Measurements from ENCODE around the gene BMP2. TPM values are rescaled to one million over a fixed set of nuclear protein-coding genes. Genes with fewer than 3 reads are reported as not detected.

The BMP2 gene
- total and polyA plus RNA-seq, 2 experiments from 2014 or later, result 0.73 to 1.0 TPM

DNA sequence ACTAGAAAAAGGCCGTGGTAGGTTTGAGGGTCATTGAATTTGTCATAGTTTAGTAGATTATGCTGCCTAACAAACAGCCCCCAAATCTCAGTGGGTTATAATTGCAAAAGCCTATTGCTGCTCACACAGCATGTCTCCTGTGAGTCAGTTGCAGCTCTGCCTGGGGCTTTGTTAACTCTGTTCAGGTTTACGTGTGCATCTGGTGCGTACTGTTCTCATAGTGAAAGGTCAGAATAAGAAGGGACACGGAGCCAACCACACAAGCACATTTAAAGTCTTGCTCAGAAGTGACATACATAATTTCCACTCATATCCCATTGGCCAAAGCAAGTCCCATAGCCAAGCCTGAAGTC lies 48.1 kb upstream of the BMP2 start:
- Histone ChIP-seq H3K79me2 (replicated peaks; ENCODE audit: insufficient read depth) (no peaks in the 10 kb centered on the region), H3K27ac (ENCODE audit: low read depth) (no peak overlapping the region), H3K4me3 (no peak overlapping the region), H3F3A (replicated peaks; ENCODE audit: low read depth) (no peaks in the 10 kb centered on the region), H3K36me3 (ENCODE audit: insufficient read depth) (no peaks in the 10 kb centered on the region), H3K4me2 (no peak overlapping the region), H3K27me3 (ENCODE audit: insufficient read depth) (no peaks in the 10 kb centered on the region), H3K4me1 (ENCODE audit: insufficient read depth) (no peaks in the 10 kb centered on the region), H2AFZ (no peak overlapping the region), H4K20me1 (replicated peaks; ENCODE audit: insufficient read depth) (no peaks in the 10 kb centered on the region), H3K9me2 (ENCODE audit: insufficient read depth) (peaks cover 7% of the 10 kb centered on the region; the same call in 1 of the 2 replicates)
- peaks cover 5% of the 10 kb centered on the region; the same call in 2 of the 3 replicates for H3K4me1 Mint-ChIP-seq
- no peak for TF ChIP-seq NANOG (IDR thresholded peaks at IDR 0.05; ENCODE audit: borderline replicate concordance)
- TF ChIP-seq, protein P1, sequence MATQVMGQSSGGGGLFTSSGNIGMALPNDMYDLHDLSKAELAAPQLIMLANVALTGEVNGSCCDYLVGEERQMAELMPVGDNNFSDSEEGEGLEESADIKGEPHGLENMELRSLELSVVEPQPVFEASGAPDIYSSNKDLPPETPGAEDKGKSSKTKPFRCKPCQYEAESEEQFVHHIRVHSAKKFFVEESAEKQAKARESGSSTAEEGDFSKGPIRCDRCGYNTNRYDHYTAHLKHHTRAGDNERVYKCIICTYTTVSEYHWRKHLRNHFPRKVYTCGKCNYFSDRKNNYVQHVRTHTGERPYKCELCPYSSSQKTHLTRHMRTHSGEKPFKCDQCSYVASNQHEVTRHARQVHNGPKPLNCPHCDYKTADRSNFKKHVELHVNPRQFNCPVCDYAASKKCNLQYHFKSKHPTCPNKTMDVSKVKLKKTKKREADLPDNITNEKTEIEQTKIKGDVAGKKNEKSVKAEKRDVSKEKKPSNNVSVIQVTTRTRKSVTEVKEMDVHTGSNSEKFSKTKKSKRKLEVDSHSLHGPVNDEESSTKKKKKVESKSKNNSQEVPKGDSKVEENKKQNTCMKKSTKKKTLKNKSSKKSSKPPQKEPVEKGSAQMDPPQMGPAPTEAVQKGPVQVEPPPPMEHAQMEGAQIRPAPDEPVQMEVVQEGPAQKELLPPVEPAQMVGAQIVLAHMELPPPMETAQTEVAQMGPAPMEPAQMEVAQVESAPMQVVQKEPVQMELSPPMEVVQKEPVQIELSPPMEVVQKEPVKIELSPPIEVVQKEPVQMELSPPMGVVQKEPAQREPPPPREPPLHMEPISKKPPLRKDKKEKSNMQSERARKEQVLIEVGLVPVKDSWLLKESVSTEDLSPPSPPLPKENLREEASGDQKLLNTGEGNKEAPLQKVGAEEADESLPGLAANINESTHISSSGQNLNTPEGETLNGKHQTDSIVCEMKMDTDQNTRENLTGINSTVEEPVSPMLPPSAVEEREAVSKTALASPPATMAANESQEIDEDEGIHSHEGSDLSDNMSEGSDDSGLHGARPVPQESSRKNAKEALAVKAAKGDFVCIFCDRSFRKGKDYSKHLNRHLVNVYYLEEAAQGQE (IDR thresholded peaks at IDR 0.05; ENCODE audit: unreplicated experiment), result no peak
- TF ChIP-seq EZH2 (IDR thresholded peaks at IDR 0.05; ENCODE audit: low read depth, unreplicated experiment), result no peak
- TF ChIP-seq ZNF331 (CRISPR knock-in tag; IDR thresholded peaks at IDR 0.05; ENCODE audit: low read depth), result no peak
- no peak for TF ChIP-seq CREB1 (CRISPR knock-in tag; IDR thresholded peaks at IDR 0.05; ENCODE audit: low read depth)
- TF ChIP-seq, protein P2, sequence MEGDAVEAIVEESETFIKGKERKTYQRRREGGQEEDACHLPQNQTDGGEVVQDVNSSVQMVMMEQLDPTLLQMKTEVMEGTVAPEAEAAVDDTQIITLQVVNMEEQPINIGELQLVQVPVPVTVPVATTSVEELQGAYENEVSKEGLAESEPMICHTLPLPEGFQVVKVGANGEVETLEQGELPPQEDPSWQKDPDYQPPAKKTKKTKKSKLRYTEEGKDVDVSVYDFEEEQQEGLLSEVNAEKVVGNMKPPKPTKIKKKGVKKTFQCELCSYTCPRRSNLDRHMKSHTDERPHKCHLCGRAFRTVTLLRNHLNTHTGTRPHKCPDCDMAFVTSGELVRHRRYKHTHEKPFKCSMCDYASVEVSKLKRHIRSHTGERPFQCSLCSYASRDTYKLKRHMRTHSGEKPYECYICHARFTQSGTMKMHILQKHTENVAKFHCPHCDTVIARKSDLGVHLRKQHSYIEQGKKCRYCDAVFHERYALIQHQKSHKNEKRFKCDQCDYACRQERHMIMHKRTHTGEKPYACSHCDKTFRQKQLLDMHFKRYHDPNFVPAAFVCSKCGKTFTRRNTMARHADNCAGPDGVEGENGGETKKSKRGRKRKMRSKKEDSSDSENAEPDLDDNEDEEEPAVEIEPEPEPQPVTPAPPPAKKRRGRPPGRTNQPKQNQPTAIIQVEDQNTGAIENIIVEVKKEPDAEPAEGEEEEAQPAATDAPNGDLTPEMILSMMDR (conservative IDR thresholded peaks at IDR 0.05; ENCODE audit: low read depth in 2 of 2), result no peak
- TF ChIP-seq, protein P3, sequence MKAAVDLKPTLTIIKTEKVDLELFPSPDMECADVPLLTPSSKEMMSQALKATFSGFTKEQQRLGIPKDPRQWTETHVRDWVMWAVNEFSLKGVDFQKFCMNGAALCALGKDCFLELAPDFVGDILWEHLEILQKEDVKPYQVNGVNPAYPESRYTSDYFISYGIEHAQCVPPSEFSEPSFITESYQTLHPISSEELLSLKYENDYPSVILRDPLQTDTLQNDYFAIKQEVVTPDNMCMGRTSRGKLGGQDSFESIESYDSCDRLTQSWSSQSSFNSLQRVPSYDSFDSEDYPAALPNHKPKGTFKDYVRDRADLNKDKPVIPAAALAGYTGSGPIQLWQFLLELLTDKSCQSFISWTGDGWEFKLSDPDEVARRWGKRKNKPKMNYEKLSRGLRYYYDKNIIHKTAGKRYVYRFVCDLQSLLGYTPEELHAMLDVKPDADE (IDR thresholded peaks at IDR 0.05), result no peak
- TF ChIP-seq, protein P4, sequence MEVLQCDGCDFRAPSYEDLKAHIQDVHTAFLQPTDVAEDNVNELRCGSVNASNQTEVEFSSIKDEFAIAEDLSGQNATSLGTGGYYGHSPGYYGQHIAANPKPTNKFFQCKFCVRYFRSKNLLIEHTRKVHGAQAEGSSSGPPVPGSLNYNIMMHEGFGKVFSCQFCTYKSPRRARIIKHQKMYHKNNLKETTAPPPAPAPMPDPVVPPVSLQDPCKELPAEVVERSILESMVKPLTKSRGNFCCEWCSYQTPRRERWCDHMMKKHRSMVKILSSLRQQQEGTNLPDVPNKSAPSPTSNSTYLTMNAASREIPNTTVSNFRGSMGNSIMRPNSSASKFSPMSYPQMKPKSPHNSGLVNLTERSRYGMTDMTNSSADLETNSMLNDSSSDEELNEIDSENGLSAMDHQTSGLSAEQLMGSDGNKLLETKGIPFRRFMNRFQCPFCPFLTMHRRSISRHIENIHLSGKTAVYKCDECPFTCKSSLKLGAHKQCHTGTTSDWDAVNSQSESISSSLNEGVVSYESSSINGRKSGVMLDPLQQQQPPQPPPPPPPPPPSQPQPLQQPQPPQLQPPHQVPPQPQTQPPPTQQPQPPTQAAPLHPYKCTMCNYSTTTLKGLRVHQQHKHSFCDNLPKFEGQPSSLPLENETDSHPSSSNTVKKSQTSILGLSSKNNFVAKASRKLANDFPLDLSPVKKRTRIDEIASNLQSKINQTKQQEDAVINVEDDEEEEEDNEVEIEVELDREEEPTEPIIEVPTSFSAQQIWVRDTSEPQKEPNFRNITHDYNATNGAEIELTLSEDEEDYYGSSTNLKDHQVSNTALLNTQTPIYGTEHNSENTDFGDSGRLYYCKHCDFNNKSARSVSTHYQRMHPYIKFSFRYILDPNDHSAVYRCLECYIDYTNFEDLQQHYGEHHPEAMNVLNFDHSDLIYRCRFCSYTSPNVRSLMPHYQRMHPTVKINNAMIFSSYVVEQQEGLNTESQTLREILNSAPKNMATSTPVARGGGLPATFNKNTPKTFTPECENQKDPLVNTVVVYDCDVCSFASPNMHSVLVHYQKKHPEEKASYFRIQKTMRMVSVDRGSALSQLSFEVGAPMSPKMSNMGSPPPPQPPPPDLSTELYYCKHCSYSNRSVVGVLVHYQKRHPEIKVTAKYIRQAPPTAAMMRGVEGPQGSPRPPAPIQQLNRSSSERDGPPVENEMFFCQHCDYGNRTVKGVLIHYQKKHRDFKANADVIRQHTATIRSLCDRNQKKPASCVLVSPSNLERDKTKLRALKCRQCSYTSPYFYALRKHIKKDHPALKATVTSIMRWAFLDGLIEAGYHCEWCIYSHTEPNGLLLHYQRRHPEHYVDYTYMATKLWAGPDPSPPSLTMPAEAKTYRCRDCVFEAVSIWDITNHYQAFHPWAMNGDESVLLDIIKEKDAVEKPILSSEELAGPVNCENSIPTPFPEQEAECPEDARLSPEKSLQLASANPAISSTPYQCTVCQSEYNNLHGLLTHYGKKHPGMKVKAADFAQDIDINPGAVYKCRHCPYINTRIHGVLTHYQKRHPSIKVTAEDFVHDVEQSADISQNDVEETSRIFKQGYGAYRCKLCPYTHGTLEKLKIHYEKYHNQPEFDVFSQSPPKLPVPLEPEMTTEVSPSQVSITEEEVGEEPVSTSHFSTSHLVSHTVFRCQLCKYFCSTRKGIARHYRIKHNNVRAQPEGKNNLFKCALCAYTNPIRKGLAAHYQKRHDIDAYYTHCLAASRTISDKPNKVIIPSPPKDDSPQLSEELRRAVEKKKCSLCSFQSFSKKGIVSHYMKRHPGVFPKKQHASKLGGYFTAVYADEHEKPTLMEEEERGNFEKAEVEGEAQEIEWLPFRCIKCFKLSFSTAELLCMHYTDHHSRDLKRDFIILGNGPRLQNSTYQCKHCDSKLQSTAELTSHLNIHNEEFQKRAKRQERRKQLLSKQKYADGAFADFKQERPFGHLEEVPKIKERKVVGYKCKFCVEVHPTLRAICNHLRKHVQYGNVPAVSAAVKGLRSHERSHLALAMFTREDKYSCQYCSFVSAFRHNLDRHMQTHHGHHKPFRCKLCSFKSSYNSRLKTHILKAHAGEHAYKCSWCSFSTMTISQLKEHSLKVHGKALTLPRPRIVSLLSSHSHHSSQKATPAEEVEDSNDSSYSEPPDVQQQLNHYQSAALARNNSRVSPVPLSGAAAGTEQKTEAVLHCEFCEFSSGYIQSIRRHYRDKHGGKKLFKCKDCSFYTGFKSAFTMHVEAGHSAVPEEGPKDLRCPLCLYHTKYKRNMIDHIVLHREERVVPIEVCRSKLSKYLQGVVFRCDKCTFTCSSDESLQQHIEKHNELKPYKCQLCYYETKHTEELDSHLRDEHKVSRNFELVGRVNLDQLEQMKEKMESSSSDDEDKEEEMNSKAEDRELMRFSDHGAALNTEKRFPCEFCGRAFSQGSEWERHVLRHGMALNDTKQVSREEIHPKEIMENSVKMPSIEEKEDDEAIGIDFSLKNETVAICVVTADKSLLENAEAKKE (CRISPR knock-in tag; IDR thresholded peaks at IDR 0.05), result no peak
- TF ChIP-seq STAT1 (IDR thresholded peaks at IDR 0.05; ENCODE audit: unreplicated experiment), result no peak
- TF ChIP-seq POLR2AphosphoS5 (IDR thresholded peaks at IDR 0.05; ENCODE audit: low read depth), result no peak
- no peak for TF ChIP-seq JUNB (IDR thresholded peaks at IDR 0.05; ENCODE audit: unreplicated experiment)
- peaks cover 5% of the 10 kb centered on the region; the same call in 2 of the 3 replicates for H3K9me3 Mint-ChIP-seq
- no peak for DNase-seq (ENCODE audit: low spot score)
- H3K36me3 Mint-ChIP-seq (ENCODE audit: low read depth), result no peaks in the 10 kb centered on the region
- no peak for ATAC-seq
- H3K4me3 Mint-ChIP-seq, result no peak overlapping the region
- peaks cover 2% of the 10 kb centered on the region for H3K27me3 Mint-ChIP-seq (ENCODE audit: insufficient read depth, low read depth, poor library complexity)
- H3K27ac Mint-ChIP-seq, result no peak overlapping the region
